ENCODE results near the gene C6orf47. TPM values are rescaled to one million over a fixed set of nuclear protein-coding genes. Genes with fewer than 3 reads are reported as not detected.

Gene C6orf47
- polyA plus RNA-seq, 1 of the 3 experiments (the other 2 are of a cell fraction) = 10.3 TPM

DNA sequence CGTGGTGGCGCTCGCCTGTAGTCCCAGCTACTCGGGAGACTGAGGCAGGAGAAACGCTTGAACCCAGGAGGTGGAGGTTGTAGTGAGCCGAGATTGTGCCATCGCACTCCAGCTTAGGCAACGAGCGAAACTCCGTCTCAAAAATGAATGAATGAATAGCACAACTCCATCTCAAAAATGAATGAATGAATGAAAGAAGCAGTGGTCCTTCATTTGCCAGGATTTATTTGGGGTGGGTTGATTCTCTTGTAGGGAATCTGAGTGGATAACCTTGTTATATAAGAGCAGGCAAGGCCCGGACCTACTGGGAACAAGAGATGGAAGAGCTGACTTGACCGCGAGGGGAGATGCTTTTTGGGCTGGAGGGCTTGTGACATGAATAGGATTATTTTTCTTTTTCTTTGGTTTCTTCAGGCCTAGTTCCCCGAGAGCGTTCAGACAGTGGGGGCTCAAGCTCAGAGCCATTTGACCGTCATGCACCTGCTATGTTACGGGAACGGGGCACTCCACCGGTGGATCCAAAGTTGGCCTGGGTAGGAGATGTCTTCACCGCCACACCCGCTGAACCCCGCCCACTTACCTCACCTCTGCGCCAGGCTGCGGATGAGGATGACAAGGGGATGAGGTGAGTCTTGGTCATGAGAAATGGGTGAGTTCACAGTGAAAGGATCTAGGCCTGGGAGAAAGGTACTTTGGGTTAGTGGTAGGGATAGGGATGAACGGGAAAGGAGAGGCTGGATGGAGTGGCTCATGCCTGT lies 30.2 kb downstream of the C6orf47 start:
- Histone ChIP-seq H3K9me3 (no peaks in the 10 kb centered on the region), H3K36me3 (replicated peaks in 1 of 2; ENCODE audit: control insufficient read depth in 1 of 2, insufficient read depth in 2 of 2, low read length in 1 of 2) (peaks cover 74 to 98% of the 10 kb centered on the region in 2 experiments), H3K79me2 (ENCODE audit: insufficient read depth) (peaks cover 36% of the 10 kb centered on the region), H3F3A (replicated peaks; ENCODE audit: insufficient read depth) (peaks cover 20% of the 10 kb centered on the region), H3K4me2 (no peak overlapping the region), H3K4me1 (ENCODE audit: control insufficient read depth in 1 of 2, insufficient read depth in 2 of 2, low read depth in 1 of 2, low read length in 1 of 2) (no peaks in the 10 kb centered on the region; a peak in 1 of 4 replicates), H3K4me3 (ENCODE audit: low read depth in 2 of 2, low read length in 1 of 2) (no peak overlapping the region), H3K27me3 (ENCODE audit: insufficient read depth) (no peaks in the 10 kb centered on the region), H4K20me1 (ENCODE audit: insufficient read depth) (peaks cover 19% of the 10 kb centered on the region; the same call in 1 of the 2 replicates), H3K9ac (no peak overlapping the region), H2AFZ (ENCODE audit: low read depth) (no peak overlapping the region), H3K9me2 (no peaks in the 10 kb centered on the region), H3K27ac (ENCODE audit: low read depth in 2 of 2, low read length in 1 of 2) (no peak overlapping the region)
- peak; percentile 16 for DNase-seq
- TF ChIP-seq JUND (IDR thresholded peaks at IDR 0.05) = no peak
- no peak for TF ChIP-seq ELF1 (IDR thresholded peaks at IDR 0.05)
- TF ChIP-seq, protein P1, sequence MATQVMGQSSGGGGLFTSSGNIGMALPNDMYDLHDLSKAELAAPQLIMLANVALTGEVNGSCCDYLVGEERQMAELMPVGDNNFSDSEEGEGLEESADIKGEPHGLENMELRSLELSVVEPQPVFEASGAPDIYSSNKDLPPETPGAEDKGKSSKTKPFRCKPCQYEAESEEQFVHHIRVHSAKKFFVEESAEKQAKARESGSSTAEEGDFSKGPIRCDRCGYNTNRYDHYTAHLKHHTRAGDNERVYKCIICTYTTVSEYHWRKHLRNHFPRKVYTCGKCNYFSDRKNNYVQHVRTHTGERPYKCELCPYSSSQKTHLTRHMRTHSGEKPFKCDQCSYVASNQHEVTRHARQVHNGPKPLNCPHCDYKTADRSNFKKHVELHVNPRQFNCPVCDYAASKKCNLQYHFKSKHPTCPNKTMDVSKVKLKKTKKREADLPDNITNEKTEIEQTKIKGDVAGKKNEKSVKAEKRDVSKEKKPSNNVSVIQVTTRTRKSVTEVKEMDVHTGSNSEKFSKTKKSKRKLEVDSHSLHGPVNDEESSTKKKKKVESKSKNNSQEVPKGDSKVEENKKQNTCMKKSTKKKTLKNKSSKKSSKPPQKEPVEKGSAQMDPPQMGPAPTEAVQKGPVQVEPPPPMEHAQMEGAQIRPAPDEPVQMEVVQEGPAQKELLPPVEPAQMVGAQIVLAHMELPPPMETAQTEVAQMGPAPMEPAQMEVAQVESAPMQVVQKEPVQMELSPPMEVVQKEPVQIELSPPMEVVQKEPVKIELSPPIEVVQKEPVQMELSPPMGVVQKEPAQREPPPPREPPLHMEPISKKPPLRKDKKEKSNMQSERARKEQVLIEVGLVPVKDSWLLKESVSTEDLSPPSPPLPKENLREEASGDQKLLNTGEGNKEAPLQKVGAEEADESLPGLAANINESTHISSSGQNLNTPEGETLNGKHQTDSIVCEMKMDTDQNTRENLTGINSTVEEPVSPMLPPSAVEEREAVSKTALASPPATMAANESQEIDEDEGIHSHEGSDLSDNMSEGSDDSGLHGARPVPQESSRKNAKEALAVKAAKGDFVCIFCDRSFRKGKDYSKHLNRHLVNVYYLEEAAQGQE (IDR thresholded peaks at IDR 0.05; ENCODE audit: low read depth, low read length) = no peak
- TF ChIP-seq, protein P2, sequence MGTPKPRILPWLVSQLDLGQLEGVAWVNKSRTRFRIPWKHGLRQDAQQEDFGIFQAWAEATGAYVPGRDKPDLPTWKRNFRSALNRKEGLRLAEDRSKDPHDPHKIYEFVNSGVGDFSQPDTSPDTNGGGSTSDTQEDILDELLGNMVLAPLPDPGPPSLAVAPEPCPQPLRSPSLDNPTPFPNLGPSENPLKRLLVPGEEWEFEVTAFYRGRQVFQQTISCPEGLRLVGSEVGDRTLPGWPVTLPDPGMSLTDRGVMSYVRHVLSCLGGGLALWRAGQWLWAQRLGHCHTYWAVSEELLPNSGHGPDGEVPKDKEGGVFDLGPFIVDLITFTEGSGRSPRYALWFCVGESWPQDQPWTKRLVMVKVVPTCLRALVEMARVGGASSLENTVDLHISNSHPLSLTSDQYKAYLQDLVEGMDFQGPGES (IDR thresholded peaks at IDR 0.05; ENCODE audit: low read depth, low read length) = no peak
- no peak for TF ChIP-seq CHD2 (IDR thresholded peaks at IDR 0.05; ENCODE audit: low read length, partially characterized antibody)
- TF ChIP-seq RCOR1 (IDR thresholded peaks at IDR 0.05; ENCODE audit: low read length) = no peak
- TF ChIP-seq, protein P3, sequence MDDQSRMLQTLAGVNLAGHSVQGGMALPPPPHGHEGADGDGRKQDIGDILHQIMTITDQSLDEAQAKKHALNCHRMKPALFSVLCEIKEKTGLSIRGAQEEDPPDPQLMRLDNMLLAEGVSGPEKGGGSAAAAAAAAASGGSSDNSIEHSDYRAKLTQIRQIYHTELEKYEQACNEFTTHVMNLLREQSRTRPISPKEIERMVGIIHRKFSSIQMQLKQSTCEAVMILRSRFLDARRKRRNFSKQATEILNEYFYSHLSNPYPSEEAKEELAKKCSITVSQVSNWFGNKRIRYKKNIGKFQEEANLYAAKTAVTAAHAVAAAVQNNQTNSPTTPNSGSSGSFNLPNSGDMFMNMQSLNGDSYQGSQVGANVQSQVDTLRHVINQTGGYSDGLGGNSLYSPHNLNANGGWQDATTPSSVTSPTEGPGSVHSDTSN (IDR thresholded peaks at IDR 0.05) = no peak
- TF ChIP-seq FOXM1 (IDR thresholded peaks at IDR 0.05; ENCODE audit: low read depth) = no peak
- TF ChIP-seq TEAD4 (IDR thresholded peaks at IDR 0.05; ENCODE audit: borderline replicate concordance, insufficient read depth) = no peak
- TF ChIP-seq EP300 (IDR thresholded peaks at IDR 0.05; ENCODE audit: borderline replicate concordance in 1 of 2, low read depth in 1 of 2, low read length in 1 of 2) = no peak
- no peak for TF ChIP-seq MXI1 (IDR thresholded peaks at IDR 0.05; ENCODE audit: low read depth, low read length)
- TF ChIP-seq RAD21 (IDR thresholded peaks at IDR 0.05; ENCODE audit: low read length) = no peak
- no peak for TF ChIP-seq TAF1 (IDR thresholded peaks at IDR 0.05; ENCODE audit: borderline replicate concordance, low read depth, low read length)
- 96% methylated on average over 23 of the region's 25 CpGs for WGBS (ENCODE audit: low lambda C conversion rate)
- CTCF ChIA-PET = interaction anchor here (1.0 to 1.4 kb wide), 2 partner anchors 19 to 84 kb away, joined by 3 to 4 read pairs; partner anchors contain the start of gene ATP6V1G2
- POLR2A ChIA-PET = interaction anchor here (1.5 kb wide), 1 partner anchor 10 kb away, joined by 3 read pairs; the partner anchor contains the start of gene PRRC2A
